HepG2 (cell line): ENCODE measurements around the gene CHST2. TPM values are rescaled to one million over a fixed set of nuclear protein-coding genes. Genes with fewer than 3 reads are reported as not detected.

Source experiments
- ATAC-seq: fragments of 200-7000 bp; cut with Tn5 transposase; 3 replicates; pipeline ENCODE4 v1.9.1; 2020; ENCODE audit warnings: mild to moderate bottlenecking, moderate library complexity
- BruUV-seq: library from RNA; stranded (reverse); fragments of 400-500 nt; replicated peaks from 2 replicates; lab custom pipeline; 2021; lab: Mats Ljungman, UMichigan
- CTCF ChIA-PET: fragments of 300-600 bp; formaldehyde crosslinking; extraction: SDS; loops from one replicate; lab custom pipeline; 2021; ENCODE audit warnings: low total read pairs, inconsistent platforms, low intra/inter-chr PET ratio; lab: Yijun Ruan, JAX
- POLR2A ChIA-PET: fragments of 350-600 bp; sonication (Branson Sonifier 250); formaldehyde crosslinking; loops from one replicate; lab custom pipeline; 2020; ENCODE audit warnings: antibody characterized with exemption, inconsistent platforms; lab: Yijun Ruan, JAX
- DNase-seq: peaks from one replicate; pipeline ENCODE4 v3.0.0-alpha.2; 2015; ENCODE audit warnings: low spot score
- FAIRE-seq: peaks from 3 replicates; lab custom pipeline; 2011; peaks lifted over from hg19 to GRCh38; lab: Jason Lieb, UNC
- H2AFZ ChIP-seq: one replicate; pipeline ENCODE4 v1.6.1; 2011; ENCODE audit warnings: low read length, inconsistent platforms
- H3K27ac ChIP-seq: fragments of 300-600 bp; 3 replicates; pipeline ENCODE4 v1.8.0; 2011; ENCODE audit warnings: mixed run types, mild to moderate bottlenecking, mixed read lengths, low read length, inconsistent platforms; ENCODE audit not compliant: insufficient read depth; ENCODE audit errors: extremely low read length
- H3K27me3 ChIP-seq, 2 experiments: fragments of 200-600 bp in 1 of 2; 2 replicates in 1 of 2; 3 replicates in 1 of 2; pipeline versions ENCODE4 v1.6.0 to v1.8.0; 2011; ENCODE audit warnings: low read length in 2 of 2, mild to moderate bottlenecking in 2 of 2, moderate library complexity in 2 of 2, inconsistent platforms in 1 of 2; ENCODE audit not compliant: insufficient read depth in 2 of 2, control insufficient read depth in 1 of 2
- H3K36me3 ChIP-seq, 2 experiments: fragments of 200-600 bp in 1 of 2; replicated peaks in 1 of 2; 2 replicates in 1 of 2; 3 replicates in 1 of 2; pipeline versions ENCODE4 v1.5.1 to v1.8.0; 2011; ENCODE audit warnings: low read length in 2 of 2, inconsistent platforms in 1 of 2; ENCODE audit not compliant: insufficient read depth in 2 of 2, control insufficient read depth in 1 of 2
- H3K4me1 ChIP-seq: 2 replicates; pipeline ENCODE4 v1.5.1; 2012; ENCODE audit warnings: low read length, inconsistent platforms; ENCODE audit not compliant: insufficient read depth
- H3K4me2 ChIP-seq: 2 replicates; pipeline ENCODE4 v1.6.0; 2011; ENCODE audit warnings: low read depth, low read length, inconsistent platforms
- H3K4me3 ChIP-seq, 3 experiments: fragments of 200-600 bp in 1 of 3; sonication (generic), shearing (Covaris generic) in 1 of 3; replicated peaks in 1 of 3; 2 replicates each; pipeline ENCODE4 v1.5.1; 2011 to 2016; ENCODE audit warnings: low read length in 3 of 3, inconsistent platforms in 2 of 3, low read depth in 2 of 3, mild to moderate bottlenecking in 2 of 3, control low read depth in 1 of 3, mixed read lengths in 1 of 3; ENCODE audit not compliant: insufficient read depth in 1 of 3
- H3K79me2 ChIP-seq: one replicate; pipeline ENCODE4 v1.6.1; 2011; ENCODE audit warnings: low read length, inconsistent platforms; ENCODE audit not compliant: insufficient read depth
- H3K9ac ChIP-seq: 2 replicates; pipeline ENCODE4 v1.6.0; 2011; ENCODE audit warnings: mild to moderate bottlenecking, low read depth, low read length, inconsistent platforms; ENCODE audit not compliant: insufficient read depth
- H3K9me3 ChIP-seq: 2 replicates; pipeline ENCODE4 v1.5.1; 2012; ENCODE audit warnings: mild to moderate bottlenecking, low read length
- H4K20me1 ChIP-seq: 2 replicates; pipeline ENCODE4 v1.6.0; 2011; ENCODE audit warnings: inconsistent platforms, mild to moderate bottlenecking, low read length, moderate library complexity; ENCODE audit not compliant: insufficient read depth
- JARID2 ChIP-seq: sonication (generic); formaldehyde crosslinking; IDR thresholded peaks from 2 replicates; pipeline ENCODE4 v1.8.1; 2023; ENCODE audit warnings: missing genetic modification reagents, inconsistent platforms; ENCODE audit not compliant: insufficient replicate concordance
- KDM4B ChIP-seq: sonication (generic); formaldehyde crosslinking; IDR thresholded peaks from 2 replicates; pipeline ENCODE4 v1.4.0; 2020; ENCODE audit warnings: missing genetic modification reagents
- MIXL1 ChIP-seq: IDR thresholded peaks from 2 replicates; pipeline ENCODE4 v1.6.1; 2016
- RXRA ChIP-seq: sonication (generic); formaldehyde crosslinking; IDR thresholded peaks from 2 replicates; pipeline ENCODE4 v1.5.1; 2020; ENCODE audit warnings: missing genetic modification reagents
- RXRB ChIP-seq: IDR thresholded peaks from 2 replicates; pipeline ENCODE4 v1.6.1; 2016; ENCODE audit warnings: borderline replicate concordance, missing genetic modification reagents, missing compliant biosample characterization
- ZBTB20 ChIP-seq: sonication (generic); formaldehyde crosslinking; IDR thresholded peaks from 2 replicates; pipeline ENCODE4 v1.8.1; 2023; ENCODE audit warnings: missing genetic modification reagents, low read depth, mild to moderate bottlenecking, borderline replicate concordance
- ZNF224 ChIP-seq: sonication (generic); formaldehyde crosslinking; IDR thresholded peaks from 2 replicates; pipeline ENCODE4 v1.5.0; 2020; ENCODE audit warnings: mild to moderate bottlenecking, missing genetic modification reagents
- ZNF549 ChIP-seq: sonication (generic); formaldehyde crosslinking; IDR thresholded peaks from 2 replicates; pipeline ENCODE4 v1.5.0; 2020; ENCODE audit warnings: missing genetic modification reagents
- ZNF749 ChIP-seq: sonication (generic); formaldehyde crosslinking; IDR thresholded peaks from 2 replicates; pipeline ENCODE4 v1.8.0; 2022; ENCODE audit warnings: mild to moderate bottlenecking, missing genetic modification reagents, moderate library complexity, borderline replicate concordance
- WGBS: methylation state at CpG from one replicate; pipeline ENCODE4 v1.1.6; 2017; ENCODE audit warnings: low lambda C conversion rate; 5-methylcytosine and 5-hydroxymethylcytosine counted together
- in situ Hi-C: cut with HindIII; loops from 2 replicates; pipeline ENCODE4 v1.10.0; 2017; ENCODE audit warnings: low pct_unique_long_range_greater_than_20kb; ENCODE audit not compliant: extremely low pct_ligation_motif_present
- intact Hi-C: fragments of 100-400 bp; cut with micrococcal nuclease; formaldehyde crosslinking; loops from one replicate; pipeline ENCODE4 v1.10.0; 2022; ENCODE audit not compliant: unreplicated experiment
- polyA plus RNA-seq, 8 experiments: library from polyadenylated mRNA; depleted of rRNA in 3 of 8; stranded (reverse) in 7 of 8; unstranded in 1 of 8; fragments of >200 nt; fragmentation: Illumina TruSeq in 4 of 8; extraction: Trizol in 4 of 8; gene quantifications; 2 replicates each; pipeline versions ENCODE4 v1.2.1 to v1.2.3, GENCODE V29; 2011 to 2016; ENCODE audit warnings: low read depth in 4 of 8, missing spikeins in 1 of 8, mixed read lengths in 1 of 8; ENCODE audit not compliant: insufficient read depth in 1 of 8
- total RNA-seq, 5 experiments: library from RNA; depleted of rRNA; stranded (reverse); fragments of >200 nt; fragmentation: Illumina TruSeq; extraction: Trizol; gene quantifications; 2 replicates each; pipeline ENCODE4 v1.2.3, GENCODE V29; 2016; ENCODE audit warnings: low read depth in 1 of 5
- TF ChIP-seq, protein P1 (sequence below): sonication (generic); formaldehyde crosslinking; IDR thresholded peaks from 2 replicates; pipeline ENCODE4 v1.4.0; 2020; ENCODE audit warnings: missing genetic modification reagents
- TF ChIP-seq, protein P2 (sequence below): sonication (generic); formaldehyde crosslinking; IDR thresholded peaks from 2 replicates; pipeline ENCODE4 v1.5.0; 2020; ENCODE audit warnings: missing genetic modification reagents
- TF ChIP-seq, protein P3 (sequence below): sonication (generic); formaldehyde crosslinking; IDR thresholded peaks from 2 replicates; pipeline ENCODE4 v1.4.0; 2020; ENCODE audit warnings: missing genetic modification reagents, borderline replicate concordance
- TF ChIP-seq, protein P4 (sequence below): sonication (generic); formaldehyde crosslinking; IDR thresholded peaks from 2 replicates; pipeline ENCODE4 v1.4.0; 2020; ENCODE audit warnings: mild to moderate bottlenecking, missing genetic modification reagents

CHST2 gene
- total and polyA plus RNA-seq, 2 of the 13 experiments (the other 11 are each of a cell fraction or from before 2014, with no cell fraction given): not detected

DNA sequence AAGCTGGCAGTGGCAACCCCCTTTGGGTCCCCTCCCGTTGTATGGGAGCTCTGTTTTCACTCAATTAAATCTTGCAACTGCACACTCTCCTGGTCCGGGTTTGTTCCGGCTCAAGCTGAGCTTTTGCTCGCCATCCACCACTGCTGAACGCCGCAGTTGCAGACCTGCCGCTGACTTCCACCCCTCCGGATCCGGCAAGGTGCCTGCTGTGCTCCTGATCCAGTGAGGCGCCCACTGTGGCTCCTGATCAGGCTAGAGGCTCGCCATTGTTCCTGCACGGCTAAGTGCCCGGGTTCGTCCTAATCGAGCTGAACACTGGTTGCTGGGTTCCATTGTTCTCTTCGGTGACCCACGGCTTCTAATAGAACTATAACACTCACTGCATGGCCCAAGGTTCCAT lies 22.8 kb downstream of the CHST2 start (continued):
- TF ChIP-seq, protein P1, sequence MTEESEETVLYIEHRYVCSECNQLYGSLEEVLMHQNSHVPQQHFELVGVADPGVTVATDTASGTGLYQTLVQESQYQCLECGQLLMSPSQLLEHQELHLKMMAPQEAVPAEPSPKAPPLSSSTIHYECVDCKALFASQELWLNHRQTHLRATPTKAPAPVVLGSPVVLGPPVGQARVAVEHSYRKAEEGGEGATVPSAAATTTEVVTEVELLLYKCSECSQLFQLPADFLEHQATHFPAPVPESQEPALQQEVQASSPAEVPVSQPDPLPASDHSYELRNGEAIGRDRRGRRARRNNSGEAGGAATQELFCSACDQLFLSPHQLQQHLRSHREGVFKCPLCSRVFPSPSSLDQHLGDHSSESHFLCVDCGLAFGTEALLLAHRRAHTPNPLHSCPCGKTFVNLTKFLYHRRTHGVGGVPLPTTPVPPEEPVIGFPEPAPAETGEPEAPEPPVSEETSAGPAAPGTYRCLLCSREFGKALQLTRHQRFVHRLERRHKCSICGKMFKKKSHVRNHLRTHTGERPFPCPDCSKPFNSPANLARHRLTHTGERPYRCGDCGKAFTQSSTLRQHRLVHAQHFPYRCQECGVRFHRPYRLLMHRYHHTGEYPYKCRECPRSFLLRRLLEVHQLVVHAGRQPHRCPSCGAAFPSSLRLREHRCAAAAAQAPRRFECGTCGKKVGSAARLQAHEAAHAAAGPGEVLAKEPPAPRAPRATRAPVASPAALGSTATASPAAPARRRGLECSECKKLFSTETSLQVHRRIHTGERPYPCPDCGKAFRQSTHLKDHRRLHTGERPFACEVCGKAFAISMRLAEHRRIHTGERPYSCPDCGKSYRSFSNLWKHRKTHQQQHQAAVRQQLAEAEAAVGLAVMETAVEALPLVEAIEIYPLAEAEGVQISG (CRISPR knock-in tag): no peak
- no peak for TF ChIP-seq ZNF224 (CRISPR knock-in tag)

DNA sequence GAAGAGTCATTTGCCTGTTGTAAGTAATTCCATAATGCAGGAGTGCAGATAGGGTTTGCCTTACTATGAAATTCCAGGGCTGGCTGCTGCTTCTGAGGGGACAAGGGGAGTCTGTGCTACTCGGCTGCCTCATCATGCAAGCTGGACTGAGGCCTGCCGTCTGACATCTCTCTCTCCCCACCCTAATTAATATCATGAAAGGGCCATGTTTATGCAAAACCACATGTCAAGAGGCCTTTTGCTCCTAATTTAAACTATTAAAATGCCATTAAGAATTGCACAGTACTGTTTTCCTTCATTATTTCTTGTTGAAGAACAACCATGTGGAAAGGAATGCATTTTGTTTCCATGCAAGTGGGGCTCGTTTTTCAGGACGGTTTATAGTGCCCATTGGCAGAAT lies 26.3 kb downstream of the CHST2 start:
- H3K79me2 ChIP-seq: no peaks in the 10 kb centered on the region
- no peak overlapping the region for H2AFZ ChIP-seq
- no peak for ATAC-seq
- no peak for DNase-seq
- H3K36me3 ChIP-seq: no peaks in the 10 kb centered on the region
- POLR2A ChIA-PET: no interaction called here
- H3K9ac ChIP-seq: no peak overlapping the region
- no TSS peak for BruUV-seq
- FAIRE-seq: no peak
- 5% methylated on average over 4 of the region's 4 CpGs for WGBS
- intact Hi-C loops (no loop called here), in situ Hi-C loops (no loop called here)
- TF ChIP-seq, protein P2, sequence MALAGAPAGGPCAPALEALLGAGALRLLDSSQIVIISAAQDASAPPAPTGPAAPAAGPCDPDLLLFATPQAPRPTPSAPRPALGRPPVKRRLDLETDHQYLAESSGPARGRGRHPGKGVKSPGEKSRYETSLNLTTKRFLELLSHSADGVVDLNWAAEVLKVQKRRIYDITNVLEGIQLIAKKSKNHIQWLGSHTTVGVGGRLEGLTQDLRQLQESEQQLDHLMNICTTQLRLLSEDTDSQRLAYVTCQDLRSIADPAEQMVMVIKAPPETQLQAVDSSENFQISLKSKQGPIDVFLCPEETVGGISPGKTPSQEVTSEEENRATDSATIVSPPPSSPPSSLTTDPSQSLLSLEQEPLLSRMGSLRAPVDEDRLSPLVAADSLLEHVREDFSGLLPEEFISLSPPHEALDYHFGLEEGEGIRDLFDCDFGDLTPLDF (CRISPR knock-in tag): no peak
- no peak for TF ChIP-seq RXRB (CRISPR knock-in tag)
- TF ChIP-seq ZNF549: no peak
- TF ChIP-seq, protein P3, sequence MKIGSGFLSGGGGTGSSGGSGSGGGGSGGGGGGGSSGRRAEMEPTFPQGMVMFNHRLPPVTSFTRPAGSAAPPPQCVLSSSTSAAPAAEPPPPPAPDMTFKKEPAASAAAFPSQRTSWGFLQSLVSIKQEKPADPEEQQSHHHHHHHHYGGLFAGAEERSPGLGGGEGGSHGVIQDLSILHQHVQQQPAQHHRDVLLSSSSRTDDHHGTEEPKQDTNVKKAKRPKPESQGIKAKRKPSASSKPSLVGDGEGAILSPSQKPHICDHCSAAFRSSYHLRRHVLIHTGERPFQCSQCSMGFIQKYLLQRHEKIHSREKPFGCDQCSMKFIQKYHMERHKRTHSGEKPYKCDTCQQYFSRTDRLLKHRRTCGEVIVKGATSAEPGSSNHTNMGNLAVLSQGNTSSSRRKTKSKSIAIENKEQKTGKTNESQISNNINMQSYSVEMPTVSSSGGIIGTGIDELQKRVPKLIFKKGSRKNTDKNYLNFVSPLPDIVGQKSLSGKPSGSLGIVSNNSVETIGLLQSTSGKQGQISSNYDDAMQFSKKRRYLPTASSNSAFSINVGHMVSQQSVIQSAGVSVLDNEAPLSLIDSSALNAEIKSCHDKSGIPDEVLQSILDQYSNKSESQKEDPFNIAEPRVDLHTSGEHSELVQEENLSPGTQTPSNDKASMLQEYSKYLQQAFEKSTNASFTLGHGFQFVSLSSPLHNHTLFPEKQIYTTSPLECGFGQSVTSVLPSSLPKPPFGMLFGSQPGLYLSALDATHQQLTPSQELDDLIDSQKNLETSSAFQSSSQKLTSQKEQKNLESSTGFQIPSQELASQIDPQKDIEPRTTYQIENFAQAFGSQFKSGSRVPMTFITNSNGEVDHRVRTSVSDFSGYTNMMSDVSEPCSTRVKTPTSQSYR (CRISPR knock-in tag): no peak
- no peak for TF ChIP-seq ZBTB20 (CRISPR knock-in tag)
- no peak for TF ChIP-seq ZNF749 (CRISPR knock-in tag)
- no peak for TF ChIP-seq KDM4B
- no peak for TF ChIP-seq MIXL1 (CRISPR knock-in tag)
- no peak for TF ChIP-seq RXRA (CRISPR knock-in tag)
- TF ChIP-seq JARID2 (CRISPR knock-in tag): no peak
- TF ChIP-seq, protein P4, sequence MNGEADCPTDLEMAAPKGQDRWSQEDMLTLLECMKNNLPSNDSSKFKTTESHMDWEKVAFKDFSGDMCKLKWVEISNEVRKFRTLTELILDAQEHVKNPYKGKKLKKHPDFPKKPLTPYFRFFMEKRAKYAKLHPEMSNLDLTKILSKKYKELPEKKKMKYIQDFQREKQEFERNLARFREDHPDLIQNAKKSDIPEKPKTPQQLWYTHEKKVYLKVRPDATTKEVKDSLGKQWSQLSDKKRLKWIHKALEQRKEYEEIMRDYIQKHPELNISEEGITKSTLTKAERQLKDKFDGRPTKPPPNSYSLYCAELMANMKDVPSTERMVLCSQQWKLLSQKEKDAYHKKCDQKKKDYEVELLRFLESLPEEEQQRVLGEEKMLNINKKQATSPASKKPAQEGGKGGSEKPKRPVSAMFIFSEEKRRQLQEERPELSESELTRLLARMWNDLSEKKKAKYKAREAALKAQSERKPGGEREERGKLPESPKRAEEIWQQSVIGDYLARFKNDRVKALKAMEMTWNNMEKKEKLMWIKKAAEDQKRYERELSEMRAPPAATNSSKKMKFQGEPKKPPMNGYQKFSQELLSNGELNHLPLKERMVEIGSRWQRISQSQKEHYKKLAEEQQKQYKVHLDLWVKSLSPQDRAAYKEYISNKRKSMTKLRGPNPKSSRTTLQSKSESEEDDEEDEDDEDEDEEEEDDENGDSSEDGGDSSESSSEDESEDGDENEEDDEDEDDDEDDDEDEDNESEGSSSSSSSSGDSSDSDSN (CRISPR knock-in tag): no peak
- H3K4me1 ChIP-seq: no peaks in the 10 kb centered on the region
- no peak overlapping the region for H3K4me3 ChIP-seq
- H3K4me2 ChIP-seq: no peak overlapping the region
- peaks cover 0 to 3% of the 10 kb centered on the region in 2 experiments; a peak in 1 of 5 replicates for H3K27me3 ChIP-seq
- H4K20me1 ChIP-seq: no peaks in the 10 kb centered on the region
- CTCF ChIA-PET: no interaction called here
- no peaks in the 10 kb centered on the region for H3K9me3 ChIP-seq
- no peak overlapping the region for H3K27ac ChIP-seq
